RWPE1 (cell line): ENCODE measurements around the gene ZNF48.

Source experiments
- CTCF ChIA-PET: fragments of 350-600 bp; sonication (Branson Sonifier 250); formaldehyde crosslinking; extraction: SDS; loops from one replicate; lab custom pipeline; 2021; lab: Yijun Ruan, JAX
- POLR2A ChIA-PET: fragments of 400-600 bp; formaldehyde crosslinking; extraction: SDS; loops from one replicate; lab custom pipeline; 2020; ENCODE audit warnings: antibody characterized with exemption; ENCODE audit not compliant: low non-redundant PET; lab: Yijun Ruan, JAX
- DNase-seq: peaks from one replicate; pipeline ENCODE4 v3.0.0; 2012; ENCODE audit warnings: low spot score
- H3K27ac ChIP-seq: fragments of 450-650 bp; 2 replicates; pipeline ENCODE4 v1.5.1; 2017
- TF ChIP-seq, protein P1 (sequence below): fragments of 450-650 bp; conservative IDR thresholded peaks from 2 replicates; pipeline ENCODE4 v1.5.1; 2017; ENCODE audit warnings: low read depth, mild to moderate bottlenecking

Gene ZNF48

DNA sequence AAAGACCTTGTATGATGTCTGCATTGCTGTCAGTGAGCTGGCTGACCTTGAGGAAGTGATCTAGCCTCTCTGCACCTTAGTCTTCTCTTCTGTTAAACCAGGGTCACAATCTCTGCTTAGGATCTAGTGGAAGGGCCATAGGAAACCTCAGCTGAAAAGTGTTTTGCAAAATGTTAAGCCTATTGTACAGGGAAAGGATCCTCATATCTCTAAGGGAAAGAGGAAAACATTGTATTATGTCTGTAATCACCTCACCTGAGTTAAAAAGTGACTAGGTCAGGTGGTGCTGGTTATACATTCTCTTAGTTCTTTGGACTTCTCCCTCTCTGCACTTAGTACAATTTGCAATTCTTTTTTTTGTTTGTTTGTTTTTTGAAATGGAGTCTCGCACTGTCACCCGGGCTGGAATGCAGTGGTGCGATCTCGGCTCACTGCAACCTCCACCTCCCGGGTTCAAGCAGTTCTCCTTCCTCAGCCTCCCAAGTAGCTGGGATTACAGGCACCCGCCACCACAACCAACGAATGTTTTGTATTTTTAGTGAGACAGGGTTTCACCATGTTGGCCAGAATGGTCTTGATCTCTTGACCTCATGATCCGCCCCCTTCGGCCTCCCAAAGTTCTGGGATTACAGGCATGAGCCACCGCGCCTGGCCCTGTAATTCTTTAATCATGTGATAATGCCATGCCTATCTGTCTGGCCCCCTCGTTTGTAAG is 52.4 kb downstream of the ZNF48 start:
- ChIA-PET CTCF (no interaction called here), POLR2A (no interaction called here)
- TF ChIP-seq, protein P1, sequence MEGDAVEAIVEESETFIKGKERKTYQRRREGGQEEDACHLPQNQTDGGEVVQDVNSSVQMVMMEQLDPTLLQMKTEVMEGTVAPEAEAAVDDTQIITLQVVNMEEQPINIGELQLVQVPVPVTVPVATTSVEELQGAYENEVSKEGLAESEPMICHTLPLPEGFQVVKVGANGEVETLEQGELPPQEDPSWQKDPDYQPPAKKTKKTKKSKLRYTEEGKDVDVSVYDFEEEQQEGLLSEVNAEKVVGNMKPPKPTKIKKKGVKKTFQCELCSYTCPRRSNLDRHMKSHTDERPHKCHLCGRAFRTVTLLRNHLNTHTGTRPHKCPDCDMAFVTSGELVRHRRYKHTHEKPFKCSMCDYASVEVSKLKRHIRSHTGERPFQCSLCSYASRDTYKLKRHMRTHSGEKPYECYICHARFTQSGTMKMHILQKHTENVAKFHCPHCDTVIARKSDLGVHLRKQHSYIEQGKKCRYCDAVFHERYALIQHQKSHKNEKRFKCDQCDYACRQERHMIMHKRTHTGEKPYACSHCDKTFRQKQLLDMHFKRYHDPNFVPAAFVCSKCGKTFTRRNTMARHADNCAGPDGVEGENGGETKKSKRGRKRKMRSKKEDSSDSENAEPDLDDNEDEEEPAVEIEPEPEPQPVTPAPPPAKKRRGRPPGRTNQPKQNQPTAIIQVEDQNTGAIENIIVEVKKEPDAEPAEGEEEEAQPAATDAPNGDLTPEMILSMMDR = no peak
- no peak for DNase-seq
- no peak overlapping the region for H3K27ac ChIP-seq

- TF ChIP-seq, protein P1 = no peak
- DNase-seq = no peak
- CTCF ChIA-PET = interaction anchor here (0.6 to 1.6 kb wide), 8 partner anchors 9 to 109 kb away, joined by 3 to 11 read pairs (median 4); partner anchors contain the start of gene ZNF764
- POLR2A ChIA-PET = no interaction called here
- no peak overlapping the region for H3K27ac ChIP-seq
Observed at GRCh38 chr16:30449116-30449435, 53.9 kb downstream of the ZNF48 start.
